H1 (cell line): Measurements from ENCODE around the gene SMYD3. TPM values are rescaled to one million over a fixed set of nuclear protein-coding genes. Genes with fewer than 3 reads are reported as not detected.

Source experiments
- ATF2 ChIP-seq: IDR thresholded peaks from 2 replicates; pipeline ENCODE4 v1.6.1; 2012; ENCODE audit warnings: low read length, inconsistent platforms
- ATF3 ChIP-seq: IDR thresholded peaks from 2 replicates; pipeline ENCODE4 v1.6.1; 2011; ENCODE audit warnings: low read depth, mild to moderate bottlenecking, low read length; ENCODE audit not compliant: insufficient read depth
- CHD2 ChIP-seq: IDR thresholded peaks from 2 replicates; pipeline ENCODE4 v1.6.1; 2012; ENCODE audit warnings: low read length, improper control_type of control experiment
- EP300 ChIP-seq, 2 experiments: IDR thresholded peaks; 1 replicate in 1 of 2; 2 replicates in 1 of 2; pipeline ENCODE4 v1.6.1; 2011 to 2012; ENCODE audit warnings: low read depth in 2 of 2, low read length in 2 of 2, mild to moderate bottlenecking in 2 of 2, borderline replicate concordance in 1 of 2, inconsistent platforms in 1 of 2, moderate library complexity in 1 of 2
- GTF2F1 ChIP-seq: IDR thresholded peaks from 2 replicates; pipeline ENCODE4 v1.6.1; 2012; ENCODE audit warnings: low read depth, low read length, improper control_type of control experiment, borderline replicate concordance
- HDAC2 ChIP-seq, 2 experiments: fragments of 300-600 bp in 1 of 2; sonication (generic) in 1 of 2; IDR thresholded peaks; 2 replicates each; pipeline ENCODE4 v1.6.1; 2011 to 2012; ENCODE audit warnings: low read depth in 2 of 2, low read length in 2 of 2, mild to moderate bottlenecking in 2 of 2, moderate library complexity in 2 of 2, borderline replicate concordance in 1 of 2, inconsistent platforms in 1 of 2
- RNF2 ChIP-seq: fragments of 200-900, 300-1000 bp; sonication (generic); IDR thresholded peaks from 2 replicates; pipeline ENCODE4 v1.7.1; 2016; ENCODE audit warnings: borderline replicate concordance, low read depth, mild to moderate bottlenecking, antibody characterized with exemption, low read length; ENCODE audit not compliant: poor library complexity, severe bottlenecking; ENCODE audit errors: missing control alignments
- SAP30 ChIP-seq: fragments of 300-600 bp; sonication (generic); IDR thresholded peaks from 2 replicates; pipeline ENCODE4 v1.7.1; 2012; ENCODE audit warnings: low read length, moderate library complexity, mild to moderate bottlenecking, inconsistent platforms; ENCODE audit not compliant: insufficient read depth, insufficient replicate concordance
- SUZ12 ChIP-seq: fragments of 200-600 bp; sonication (generic); IDR thresholded peaks from 2 replicates; pipeline ENCODE4 v1.6.1; 2012; ENCODE audit warnings: mild to moderate bottlenecking, inconsistent platforms, low read length, moderate library complexity, mixed read lengths
- ZNF274 ChIP-seq: IDR thresholded peaks from 2 replicates; pipeline ENCODE4 v1.7.0; 2012; ENCODE audit warnings: low read length, borderline replicate concordance; ENCODE audit errors: extremely low read depth
- polyA plus RNA-seq, 7 experiments: library from polyadenylated mRNA; depleted of rRNA in 3 of 7; stranded (reverse) in 5 of 7; unstranded in 2 of 7; fragments of >200 nt in 5 of 7; fragments of 200-250 nt in 2 of 7; gene quantifications; 1 replicate in 5 of 7; 2 replicates in 1 of 7; 4 replicates in 1 of 7; pipeline versions ENCODE4 v1.2.1 to v1.2.3, GENCODE V29; 2011 to 2013; ENCODE audit warnings: missing spikeins in 2 of 7, mixed read lengths in 2 of 7
- total RNA-seq: library from RNA; stranded (reverse); fragmentation: NEBNext Ultra II Directional; extraction: Animal tissue kit (Norgen Biotek cat#: 25700); gene quantifications from 2 replicates; pipeline ENCODE4 v1.2.1, GENCODE V29; 2021

The SMYD3 gene
- total and polyA plus RNA-seq, 2 of the 8 experiments (the other 6 are each of a cell fraction or from before 2014, with no cell fraction given) = 17.3 to 25.4 TPM

DNA sequence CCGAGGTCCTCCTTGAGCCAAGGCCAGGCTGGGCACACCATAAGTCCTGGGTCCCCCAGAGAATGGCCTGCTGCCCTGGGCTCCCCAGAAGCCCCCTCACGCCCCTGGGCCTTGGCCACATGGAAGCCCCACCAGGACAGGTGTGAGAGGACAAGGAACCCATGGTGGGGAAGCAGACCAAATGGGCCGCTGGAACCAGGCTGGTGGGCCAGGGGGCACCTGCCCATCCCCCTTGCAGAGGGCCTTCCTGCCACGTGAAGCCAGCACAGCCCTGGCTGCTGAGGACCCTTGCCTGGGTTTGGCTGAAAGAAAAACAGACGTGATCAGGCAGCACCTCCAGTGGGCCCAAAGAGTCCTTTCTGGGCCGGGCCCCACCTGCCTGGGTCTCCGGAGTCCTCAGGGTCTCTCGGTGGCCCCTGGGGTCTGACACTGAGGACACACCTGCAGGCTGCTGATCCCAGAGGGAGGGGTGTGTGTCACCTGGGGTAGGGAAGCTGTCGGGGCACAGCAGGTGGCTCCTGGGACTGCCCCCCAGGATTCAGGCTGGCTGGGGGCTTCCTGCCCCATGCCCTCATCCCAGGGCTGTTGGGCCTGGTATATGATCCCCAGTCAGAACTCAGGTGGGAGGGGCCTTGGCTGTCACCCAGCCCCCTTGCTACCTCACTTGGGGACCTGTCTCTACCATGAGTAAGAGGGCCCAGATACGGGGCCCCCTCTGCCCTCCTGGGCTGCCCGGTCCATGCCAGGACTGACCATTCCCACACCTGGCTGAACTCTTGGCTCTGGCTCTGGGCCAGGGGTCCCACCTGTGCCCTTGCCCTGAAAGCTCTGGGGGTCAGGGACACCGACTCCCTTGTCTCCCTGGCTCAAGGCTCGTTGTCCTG is 3.3 kb upstream of the SMYD3 start (continued):
- TF ChIP-seq SAP30 = no peak
- TF ChIP-seq RNF2 = no peak
- TF ChIP-seq EP300 (IDR thresholded peaks at IDR 0.05; ENCODE audit: borderline replicate concordance in 1 of 2, low read depth in 2 of 2, low read length in 2 of 2) = no peak
- no peak for TF ChIP-seq SUZ12
- TF ChIP-seq HDAC2 (IDR thresholded peaks at IDR 0.05; ENCODE audit: borderline replicate concordance in 1 of 2, low read depth in 2 of 2, low read length in 2 of 2) = no peak
- no peak for TF ChIP-seq ATF2
- no peak for TF ChIP-seq ATF3
- no peak for TF ChIP-seq GTF2F1
- TF ChIP-seq ZNF274 = no peak
- TF ChIP-seq CHD2 = no peak
